Neural cell (in vitro differentiated cells): Measurements from ENCODE around the gene PLCB4. TPM values are rescaled to one million over a fixed set of nuclear protein-coding genes. Genes with fewer than 3 reads are reported as not detected.

Experiments
- H2AFZ ChIP-seq: fragments of 200-600, 300-800 bp; sonication (generic), shearing (Covaris generic); 2 replicates; pipeline ENCODE4 v1.6.0; 2014; ENCODE audit warnings: low read depth, mild to moderate bottlenecking, antibody characterized with exemption, low read length, moderate library complexity
- H3F3A ChIP-seq: fragments of 200-600 bp; shearing (Covaris generic); 2 replicates; pipeline ENCODE4 v1.6.1; 2016; ENCODE audit warnings: mild to moderate bottlenecking, moderate library complexity, mixed read lengths, antibody characterized with exemption, low read length; ENCODE audit not compliant: insufficient read depth, poor library complexity, severe bottlenecking
- H3K27ac ChIP-seq: fragments of 200-600, 300-800 bp; sonication (generic), shearing (Covaris generic); 2 replicates; pipeline ENCODE4 v1.5.1; 2014; ENCODE audit warnings: mild to moderate bottlenecking, low read length, moderate library complexity
- H3K27me3 ChIP-seq: fragments of 300-800, 200-600 bp; sonication (generic), shearing (Covaris generic); 2 replicates; pipeline ENCODE4 v1.6.0; 2014; ENCODE audit warnings: mild to moderate bottlenecking, low read depth, low read length, moderate library complexity; ENCODE audit not compliant: insufficient read depth
- H3K36me3 ChIP-seq: fragments of 300-800, 200-600 bp; sonication (generic), shearing (Covaris generic); 2 replicates; pipeline ENCODE4 v1.5.1; 2014; ENCODE audit warnings: mild to moderate bottlenecking, antibody characterized with exemption, low read length, moderate library complexity; ENCODE audit not compliant: insufficient read depth
- H3K4me2 ChIP-seq: fragments of 300-800, 200-600 bp; sonication (generic), shearing (Covaris generic); 2 replicates; pipeline ENCODE4 v1.6.0; 2014; ENCODE audit warnings: mild to moderate bottlenecking, low read length
- H3K4me3 ChIP-seq: fragments of 300-800, 200-600 bp; sonication (generic), shearing (Covaris generic); 2 replicates; pipeline ENCODE4 v1.5.1; 2014; ENCODE audit warnings: mild to moderate bottlenecking, low read length, moderate library complexity
- H3K79me2 ChIP-seq: fragments of 200-600 bp; shearing (Covaris generic); replicated peaks from 2 replicates; pipeline ENCODE4 v1.6.0; 2014; ENCODE audit warnings: mild to moderate bottlenecking, low read length, moderate library complexity; ENCODE audit not compliant: insufficient read depth
- H3K9ac ChIP-seq: fragments of 300-800, 200-600 bp; sonication (generic), shearing (Covaris generic); 2 replicates; pipeline ENCODE4 v1.6.1; 2016; ENCODE audit warnings: mild to moderate bottlenecking, low read length, mixed read lengths
- H3K9me2 ChIP-seq: fragments of 200-600 bp; shearing (Covaris generic); 2 replicates; pipeline ENCODE4 v1.6.1; 2016; ENCODE audit warnings: mild to moderate bottlenecking, low read length, mixed read lengths; ENCODE audit not compliant: insufficient read depth
- H3K9me3 ChIP-seq: fragments of 200-600, 300-800 bp; sonication (generic), shearing (Covaris generic); 2 replicates; pipeline ENCODE4 v1.6.1; 2016; ENCODE audit warnings: mild to moderate bottlenecking, mixed run types, low read length, moderate library complexity, mixed read lengths
- H4K20me1 ChIP-seq: fragments of 200-600 bp; shearing (Covaris generic); 2 replicates; pipeline ENCODE4 v1.6.1; 2016; ENCODE audit warnings: mild to moderate bottlenecking, mixed run types; ENCODE audit not compliant: insufficient read depth
- EP300 ChIP-seq: fragments of 450-650 bp; conservative IDR thresholded peaks from 2 replicates; pipeline ENCODE4 v1.6.1; 2014; ENCODE audit warnings: antibody characterized with exemption, mild to moderate bottlenecking, moderate library complexity; ENCODE audit not compliant: poor library complexity, severe bottlenecking
- EZH2 ChIP-seq: fragments of 200-600, 300-800 bp; shearing (Covaris generic), sonication (generic); IDR thresholded peaks from 2 replicates; pipeline ENCODE4 v1.6.1; 2014; ENCODE audit warnings: antibody characterized with exemption, low read length, borderline replicate concordance, mild to moderate bottlenecking; ENCODE audit not compliant: insufficient read depth, poor library complexity, severe bottlenecking
- MXI1 ChIP-seq: fragments of 450-650 bp; conservative IDR thresholded peaks from 2 replicates; pipeline ENCODE4 v1.6.1; 2014; ENCODE audit warnings: antibody characterized with exemption, mild to moderate bottlenecking; ENCODE audit not compliant: poor library complexity, severe bottlenecking
- POLR2AphosphoS5 ChIP-seq: IDR thresholded peaks from 2 replicates; pipeline ENCODE4 v1.6.1; 2012
- RAD21 ChIP-seq: fragments of 450-650 bp; conservative IDR thresholded peaks from 2 replicates; pipeline ENCODE4 v1.6.1; 2014; ENCODE audit warnings: antibody characterized with exemption, mild to moderate bottlenecking, moderate library complexity
- REST ChIP-seq: IDR thresholded peaks from 2 replicates; pipeline ENCODE4 v1.6.1; 2012; ENCODE audit warnings: borderline replicate concordance
- SMC3 ChIP-seq: fragments of 450-650 bp; conservative IDR thresholded peaks from 2 replicates; pipeline ENCODE4 v1.6.1; 2014; ENCODE audit warnings: antibody characterized with exemption, mild to moderate bottlenecking, moderate library complexity; ENCODE audit not compliant: poor library complexity
- TAF1 ChIP-seq: IDR thresholded peaks from 2 replicates; pipeline ENCODE4 v1.6.1; 2012; ENCODE audit warnings: low read depth
- polyA plus RNA-seq: library from polyadenylated mRNA; depleted of rRNA; stranded (reverse); fragments of >200 nt; gene quantifications from 2 replicates; pipeline ENCODE4 v1.2.3, GENCODE V29; 2014
- TF ChIP-seq, protein P1 (sequence below): fragments of 450-650 bp; IDR thresholded peaks from 2 replicates; pipeline ENCODE4 v1.5.1; 2014; ENCODE audit warnings: antibody characterized with exemption, mild to moderate bottlenecking, moderate library complexity; ENCODE audit not compliant: poor library complexity, severe bottlenecking

PLCB4 gene
- polyA plus RNA-seq, 1 donor from 2014 or later = 13.1 TPM

DNA sequence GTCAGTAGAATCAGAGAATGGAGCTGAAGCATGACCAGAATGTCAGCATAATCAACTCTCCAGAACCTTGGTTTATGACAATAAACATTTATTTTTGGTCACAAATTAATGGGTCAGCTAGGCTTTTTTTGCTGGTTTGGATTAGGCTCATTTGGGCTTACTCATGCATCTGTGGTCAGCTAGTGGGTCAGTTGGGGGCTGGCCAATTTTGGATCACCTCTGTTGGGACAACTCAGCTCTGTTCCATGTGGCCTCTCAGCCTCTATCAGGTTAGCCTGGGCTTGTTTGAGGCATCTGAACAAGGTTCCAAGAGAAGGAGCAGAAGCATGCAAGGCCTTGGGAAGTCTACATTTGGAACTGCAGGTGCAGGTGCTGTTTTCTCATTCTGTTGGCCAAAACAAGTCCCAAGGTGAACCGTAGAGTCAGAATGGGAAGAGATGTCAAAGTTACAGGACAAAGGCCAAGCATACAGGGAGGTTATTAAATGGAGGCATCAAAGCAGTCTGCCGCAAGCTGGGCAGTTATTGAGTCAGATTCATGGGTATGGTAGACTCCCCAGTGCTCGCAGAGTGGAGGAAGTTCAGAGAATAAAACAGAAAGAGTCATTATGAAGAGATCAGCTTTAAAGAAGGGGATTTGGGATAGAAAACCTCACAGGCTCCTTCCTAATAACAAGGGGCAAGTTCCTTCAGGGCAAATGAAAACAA lies 173.0 kb downstream of the PLCB4 start:
- H3K27me3 ChIP-seq = no peaks in the 10 kb centered on the region
- H3K36me3 ChIP-seq = no peaks in the 10 kb centered on the region
- no peak overlapping the region for H3K9ac ChIP-seq
- H4K20me1 ChIP-seq = no peaks in the 10 kb centered on the region
- TF ChIP-seq SMC3 (no peak), RAD21 (no peak), REST (no peak), MXI1 (no peak), EZH2 (no peak), EP300 (no peak), TAF1 (no peak)
- H2AFZ ChIP-seq = no peak overlapping the region
- no peak overlapping the region for H3K27ac ChIP-seq
- H3K9me2 ChIP-seq = no peaks in the 10 kb centered on the region
- no peaks in the 10 kb centered on the region for H3F3A ChIP-seq
- H3K9me3 ChIP-seq = no peaks in the 10 kb centered on the region
- no peak overlapping the region for H3K4me3 ChIP-seq
- no peak overlapping the region for H3K4me2 ChIP-seq
- H3K79me2 ChIP-seq = no peaks in the 10 kb centered on the region

- no peak for TF ChIP-seq MXI1
- TF ChIP-seq RAD21 = no peak
- TF ChIP-seq REST = no peak
- no peak for TF ChIP-seq EP300
- no peak for TF ChIP-seq EZH2
- no peak for TF ChIP-seq SMC3
- no peak for TF ChIP-seq TAF1
- no peak for TF ChIP-seq POLR2AphosphoS5
- TF ChIP-seq, protein P1, sequence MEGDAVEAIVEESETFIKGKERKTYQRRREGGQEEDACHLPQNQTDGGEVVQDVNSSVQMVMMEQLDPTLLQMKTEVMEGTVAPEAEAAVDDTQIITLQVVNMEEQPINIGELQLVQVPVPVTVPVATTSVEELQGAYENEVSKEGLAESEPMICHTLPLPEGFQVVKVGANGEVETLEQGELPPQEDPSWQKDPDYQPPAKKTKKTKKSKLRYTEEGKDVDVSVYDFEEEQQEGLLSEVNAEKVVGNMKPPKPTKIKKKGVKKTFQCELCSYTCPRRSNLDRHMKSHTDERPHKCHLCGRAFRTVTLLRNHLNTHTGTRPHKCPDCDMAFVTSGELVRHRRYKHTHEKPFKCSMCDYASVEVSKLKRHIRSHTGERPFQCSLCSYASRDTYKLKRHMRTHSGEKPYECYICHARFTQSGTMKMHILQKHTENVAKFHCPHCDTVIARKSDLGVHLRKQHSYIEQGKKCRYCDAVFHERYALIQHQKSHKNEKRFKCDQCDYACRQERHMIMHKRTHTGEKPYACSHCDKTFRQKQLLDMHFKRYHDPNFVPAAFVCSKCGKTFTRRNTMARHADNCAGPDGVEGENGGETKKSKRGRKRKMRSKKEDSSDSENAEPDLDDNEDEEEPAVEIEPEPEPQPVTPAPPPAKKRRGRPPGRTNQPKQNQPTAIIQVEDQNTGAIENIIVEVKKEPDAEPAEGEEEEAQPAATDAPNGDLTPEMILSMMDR = no peak
- no peaks in the 10 kb centered on the region for H3K9me2 ChIP-seq
- no peaks in the 10 kb centered on the region for H3K79me2 ChIP-seq
- H3K27ac ChIP-seq = no peak overlapping the region
- H3K4me2 ChIP-seq = no peak overlapping the region
- H3K36me3 ChIP-seq = no peaks in the 10 kb centered on the region
- no peak overlapping the region for H3K9ac ChIP-seq
- H3K9me3 ChIP-seq = no peaks in the 10 kb centered on the region
- no peak overlapping the region for H3K4me3 ChIP-seq
- H3F3A ChIP-seq = no peaks in the 10 kb centered on the region
- no peaks in the 10 kb centered on the region for H3K27me3 ChIP-seq
- no peak overlapping the region for H2AFZ ChIP-seq
- H4K20me1 ChIP-seq = no peaks in the 10 kb centered on the region
These were observed 175.1 kb downstream of the PLCB4 start for GRCh38 chr20:9243986-9244385.
